ENCODE data around the gene PPP1R3A.

PPP1R3A gene

GRCh38 chr7:113880559-113880958 is 38.2 kb downstream of the PPP1R3A start:
- TF ChIP-seq CTCF (IDR thresholded peaks at IDR 0.05; ENCODE audit: extremely low read depth, missing control alignments): no peak
- no peak for DNase-seq (ENCODE audit: low spot score)

- TF ChIP-seq CTCF (IDR thresholded peaks at IDR 0.05; ENCODE audit: extremely low read depth, missing control alignments): no peak
- no peak for DNase-seq (ENCODE audit: low spot score)
These were observed 40.3 kb downstream of the PPP1R3A start for GRCh38 chr7:113878394-113878992.

- no peak for DNase-seq (ENCODE audit: low spot score)
- TF ChIP-seq CTCF (IDR thresholded peaks at IDR 0.05; ENCODE audit: extremely low read depth, missing control alignments): no peak
These were observed 43.6 kb downstream of the PPP1R3A start for GRCh38 chr7:113875224-113875623.

- DNase-seq (ENCODE audit: low spot score): no peak
- TF ChIP-seq CTCF (IDR thresholded peaks at IDR 0.05; ENCODE audit: extremely low read depth, missing control alignments): no peak
These were observed 45.2 kb downstream of the PPP1R3A start for GRCh38 chr7:113873554-113874151.

GRCh38 chr7:113872981-113873380 is 45.8 kb downstream of the PPP1R3A start:
- no peak for TF ChIP-seq CTCF (IDR thresholded peaks at IDR 0.05; ENCODE audit: extremely low read depth, missing control alignments)
- DNase-seq (ENCODE audit: low spot score): no peak

GRCh38 chr7:113867325-113867724 is 51.5 kb downstream of the PPP1R3A start:
- no peak for DNase-seq (ENCODE audit: low spot score)
- TF ChIP-seq CTCF (IDR thresholded peaks at IDR 0.05; ENCODE audit: extremely low read depth, missing control alignments): no peak

- no peak for TF ChIP-seq CTCF (IDR thresholded peaks at IDR 0.05; ENCODE audit: extremely low read depth, missing control alignments)
- DNase-seq (ENCODE audit: low spot score): no peak
These were observed 62.8 kb downstream of the PPP1R3A start for GRCh38 chr7:113856010-113856409.

Measured in GM20000 (cell line).